NCI-H69 (cell line): ENCODE measurements around the gene P4HA1.
A peak's percentile ranks its signal among the peaks of the same experiment; 100 is the strongest.
"Not testable (repeated sequence)": the region's sequence is repeated elsewhere in the genome, so short reads cannot be mapped to it uniquely, and the experiment has no call there.

Experiments
- DNase-seq: peaks from one replicate; lab custom pipeline; 2025; lab: John Stamatoyannopoulos, UW

Gene P4HA1

GRCh38 chr10:73096449-73097304 lies at the start of gene P4HA1:
Gene P4HA1 (minus strand): TSS chr10:73096866. CDS start chr10:73074883, 21,983 bp downstream.
- DNase-seq: peak; percentile 96

GRCh38 chr10:73141603-73142002 lies 44.9 kb upstream of the P4HA1 start:
- DNase-seq: no peak

- no peak for DNase-seq
Observed at GRCh38 chr10:73139251-73139650, 42.6 kb upstream of the P4HA1 start.

GRCh38 chr10:73136627-73137026 lies 40.0 kb upstream of the P4HA1 start:
- DNase-seq: no peak

- no peak for DNase-seq
Observed at GRCh38 chr10:73134727-73135126, 38.1 kb upstream of the P4HA1 start.

GRCh38 chr10:73131913-73132686 lies 35.4 kb upstream of the P4HA1 start:
- peak; percentile 41 for DNase-seq

- DNase-seq: peak; percentile 94
Observed at GRCh38 chr10:73131301-73131700, 34.6 kb upstream of the P4HA1 start.

- no peak for DNase-seq
Observed at GRCh38 chr10:73126343-73126742, 29.7 kb upstream of the P4HA1 start.

- DNase-seq: no peak
Observed at GRCh38 chr10:73119952-73120351, 23.3 kb upstream of the P4HA1 start.

GRCh38 chr10:73119457-73119856 lies 22.8 kb upstream of the P4HA1 start:
- no peak for DNase-seq

GRCh38 chr10:73117976-73118743 lies 21.5 kb upstream of the P4HA1 start:
- DNase-seq: peak; percentile 21

- DNase-seq: no peak
Observed at GRCh38 chr10:73116017-73116416, 19.4 kb upstream of the P4HA1 start.

GRCh38 chr10:73113551-73113950 lies 16.9 kb upstream of the P4HA1 start:
- no peak for DNase-seq

GRCh38 chr10:73112032-73112431 lies 15.4 kb upstream of the P4HA1 start:
- not testable (repeated sequence) for DNase-seq

GRCh38 chr10:73110345-73110849 lies 13.7 kb upstream of the P4HA1 start, which contains the start of gene NUDT13:
Gene NUDT13 (plus strand): TSS chr10:73110455. CDS start chr10:73114366, 3,911 bp downstream.
- DNase-seq: peak; percentile 84

GRCh38 chr10:73109248-73109652 lies 12.6 kb upstream of the P4HA1 start:
- not testable (repeated sequence) for DNase-seq

- DNase-seq: no peak
Observed at GRCh38 chr10:73106301-73106700, 9.6 kb upstream of the P4HA1 start.

GRCh38 chr10:73099141-73099540 lies 2.5 kb upstream of the P4HA1 start:
- no peak for DNase-seq

GRCh38 chr10:73097305-73097670 lies 622 bp upstream of the P4HA1 start:
- no peak for DNase-seq

GRCh38 chr10:73096041-73096448 lies 621 bp downstream of the P4HA1 start:
- DNase-seq: peak; percentile 81

- DNase-seq: peak; percentile 57
Observed at GRCh38 chr10:73095481-73096021, 1.1 kb downstream of the P4HA1 start.
